ENCODE measurements around the gene MEGF6. TPM values are rescaled to one million over a fixed set of nuclear protein-coding genes. Genes with fewer than 3 reads are reported as not detected.
A peak's percentile ranks its signal among the peaks of the same experiment; 100 is the strongest.

MEGF6 gene
- polyA plus RNA-seq, 2 donors = 11.8 to 23.7 TPM

GRCh38 chr1:3536420-3537195 is 74.7 kb downstream of the MEGF6 start:
- Histone ChIP-seq H3K27me3 (ENCODE audit: control insufficient read depth in 1 of 2, insufficient read depth in 2 of 2, low read length in 2 of 2) (no peaks in the 10 kb centered on the region), H3K36me3 (ENCODE audit: control insufficient read depth in 2 of 2, insufficient read depth in 2 of 2, low read length in 1 of 2) (no peaks in the 10 kb centered on the region), H3K9me3 (ENCODE audit: control insufficient read depth in 2 of 2, insufficient read depth in 1 of 2, low read depth in 1 of 2, low read length in 1 of 2) (no peaks in the 10 kb centered on the region), H3K4me3 (ENCODE audit: low read depth in 1 of 2, low read length in 2 of 2) (no peak overlapping the region), H3K27ac (ENCODE audit: low read depth in 2 of 2, low read length in 1 of 2) (no peak overlapping the region), H3K4me1 (ENCODE audit: control insufficient read depth in 2 of 2, insufficient read depth in 2 of 2, low read length in 1 of 2) (peaks cover 2 to 23% of the 10 kb centered on the region in 2 donors)
- 81 to 85% methylated on average over 27 of the region's 27 CpGs for WGBS, 2 donors

DNA sequence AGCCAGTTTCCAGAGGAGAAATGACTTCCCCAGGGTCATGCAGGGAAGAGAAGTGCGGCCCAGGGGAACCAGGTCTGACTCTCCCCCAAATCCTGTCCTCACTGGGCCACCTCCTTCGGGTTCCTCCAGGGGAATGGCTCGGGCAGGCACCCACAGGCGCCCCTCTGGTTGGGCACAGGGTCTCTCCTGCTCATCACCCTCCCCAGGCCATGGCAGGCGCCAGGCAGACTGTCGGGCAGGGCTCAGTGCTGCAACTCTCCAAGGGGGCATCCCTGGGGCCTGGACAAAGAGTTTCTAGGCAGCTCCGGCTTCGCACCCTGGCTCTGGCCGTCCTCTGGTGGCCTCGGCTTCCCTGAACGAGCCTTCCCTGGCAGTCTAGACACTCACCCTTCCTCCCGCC is 75.6 kb downstream of the MEGF6 start:
- H3K36me3 ChIP-seq (ENCODE audit: control insufficient read depth in 2 of 2, insufficient read depth in 2 of 2, low read length in 1 of 2) = no peaks in the 10 kb centered on the region
- H3K27me3 ChIP-seq (ENCODE audit: control insufficient read depth in 1 of 2, insufficient read depth in 2 of 2, low read length in 2 of 2) = no peaks in the 10 kb centered on the region
- no peak overlapping the region for H3K4me3 ChIP-seq (ENCODE audit: low read depth in 1 of 2, low read length in 2 of 2)
- H3K4me1 ChIP-seq (ENCODE audit: control insufficient read depth in 2 of 2, insufficient read depth in 2 of 2, low read length in 1 of 2) = peaks cover 2 to 25% of the 10 kb centered on the region in 2 donors
- H3K9me3 ChIP-seq (ENCODE audit: control insufficient read depth in 2 of 2, insufficient read depth in 1 of 2, low read depth in 1 of 2, low read length in 1 of 2) = no peaks in the 10 kb centered on the region
- 86 to 92% methylated on average over 12 of the region's 12 CpGs for WGBS, 2 donors
- no peak overlapping the region for H3K27ac ChIP-seq (ENCODE audit: low read depth in 2 of 2, low read length in 1 of 2)

GRCh38 chr1:3534803-3535637 is 76.3 kb downstream of the MEGF6 start:
- H3K4me1 ChIP-seq (ENCODE audit: control insufficient read depth in 2 of 2, insufficient read depth in 2 of 2, low read length in 1 of 2) = peaks cover 4 to 23% of the 10 kb centered on the region in 2 donors
- no peak overlapping the region for H3K27ac ChIP-seq (ENCODE audit: low read depth in 2 of 2, low read length in 1 of 2)
- H3K36me3 ChIP-seq (ENCODE audit: control insufficient read depth in 2 of 2, insufficient read depth in 2 of 2, low read length in 1 of 2) = no peaks in the 10 kb centered on the region
- no peaks in the 10 kb centered on the region for H3K9me3 ChIP-seq (ENCODE audit: control insufficient read depth in 2 of 2, insufficient read depth in 1 of 2, low read depth in 1 of 2, low read length in 1 of 2)
- WGBS, 2 donors = 63 to 75% methylated on average over 17 of the region's 17 CpGs
- no peaks in the 10 kb centered on the region for H3K27me3 ChIP-seq (ENCODE audit: control insufficient read depth in 1 of 2, insufficient read depth in 2 of 2, low read length in 2 of 2)
- no peak overlapping the region for H3K4me3 ChIP-seq (ENCODE audit: low read depth in 1 of 2, low read length in 2 of 2)

GRCh38 chr1:3533067-3534048 is 78.0 kb downstream of the MEGF6 start:
- Histone ChIP-seq H3K36me3 (ENCODE audit: control insufficient read depth in 2 of 2, insufficient read depth in 2 of 2, low read length in 1 of 2) (no peaks in the 10 kb centered on the region), H3K4me1 (ENCODE audit: control insufficient read depth in 2 of 2, insufficient read depth in 2 of 2, low read length in 1 of 2) (peaks cover 8 to 33% of the 10 kb centered on the region in 2 donors), H3K9me3 (ENCODE audit: control insufficient read depth in 2 of 2, insufficient read depth in 1 of 2, low read depth in 1 of 2, low read length in 1 of 2) (no peaks in the 10 kb centered on the region), H3K27ac (ENCODE audit: low read depth in 2 of 2, low read length in 1 of 2) (peak overlapping the region; percentile 62 to 63), H3K4me3 (ENCODE audit: low read depth in 1 of 2, low read length in 2 of 2) (no peak overlapping the region), H3K27me3 (ENCODE audit: control insufficient read depth in 1 of 2, insufficient read depth in 2 of 2, low read length in 2 of 2) (no peaks in the 10 kb centered on the region)
- 63 to 69% methylated on average over 30 of the region's 30 CpGs for WGBS, 2 donors

DNA sequence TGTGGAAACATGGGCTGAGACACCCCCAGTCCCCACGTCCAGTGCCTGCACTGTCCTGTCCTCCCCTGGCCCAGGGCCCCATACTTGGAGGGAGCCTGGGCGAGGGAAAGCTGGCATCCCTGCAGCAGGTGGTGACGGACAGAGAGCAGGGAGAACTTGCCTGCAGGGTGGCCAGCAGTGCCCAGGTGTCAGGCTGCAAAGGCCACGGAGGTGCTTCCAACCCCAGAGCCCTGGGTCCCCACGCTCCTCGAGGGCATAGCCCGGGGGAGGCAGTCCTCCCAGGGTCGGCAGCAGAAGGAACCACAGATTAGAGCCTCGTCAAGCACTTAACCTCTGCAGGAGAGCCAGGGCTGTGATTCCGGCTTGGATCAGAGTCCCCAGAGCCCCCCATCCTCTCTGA is 79.4 kb downstream of the MEGF6 start:
- H3K4me3 ChIP-seq (ENCODE audit: low read depth in 1 of 2, low read length in 2 of 2) = no peak overlapping the region
- 45 to 55% methylated on average over 9 to 10 of the region's 10 CpGs for WGBS, 2 donors
- peak overlapping the region; percentile 62 to 63 for H3K27ac ChIP-seq (ENCODE audit: low read depth in 2 of 2, low read length in 1 of 2)

GRCh38 chr1:3530926-3531818 is 80.1 kb downstream of the MEGF6 start:
- Histone ChIP-seq H3K27me3 (ENCODE audit: control insufficient read depth in 1 of 2, insufficient read depth in 2 of 2, low read length in 2 of 2) (no peaks in the 10 kb centered on the region), H3K27ac (ENCODE audit: low read depth in 2 of 2, low read length in 1 of 2) (peak overlapping the region; percentile 80 to 90), H3K4me1 (ENCODE audit: control insufficient read depth in 2 of 2, insufficient read depth in 2 of 2, low read length in 1 of 2) (peaks cover 8 to 36% of the 10 kb centered on the region in 2 donors), H3K36me3 (ENCODE audit: control insufficient read depth in 2 of 2, insufficient read depth in 2 of 2, low read length in 1 of 2) (no peaks in the 10 kb centered on the region), H3K4me3 (ENCODE audit: low read depth in 1 of 2, low read length in 2 of 2) (peak overlapping the region; percentile 57 to 60), H3K9me3 (ENCODE audit: control insufficient read depth in 2 of 2, insufficient read depth in 1 of 2, low read depth in 1 of 2, low read length in 1 of 2) (no peaks in the 10 kb centered on the region)
- WGBS, 2 donors = 1% methylated on average over 78 to 96 of the region's 96 CpGs

More for the DNA sequence above, 79.4 kb downstream of the MEGF6 start:
- H3K4me1 ChIP-seq (ENCODE audit: control insufficient read depth in 2 of 2, insufficient read depth in 2 of 2, low read length in 1 of 2) = peaks cover 8 to 36% of the 10 kb centered on the region in 2 donors
- H3K27me3 ChIP-seq (ENCODE audit: control insufficient read depth in 1 of 2, insufficient read depth in 2 of 2, low read length in 2 of 2) = no peaks in the 10 kb centered on the region
- no peaks in the 10 kb centered on the region for H3K36me3 ChIP-seq (ENCODE audit: control insufficient read depth in 2 of 2, insufficient read depth in 2 of 2, low read length in 1 of 2)
- H3K9me3 ChIP-seq (ENCODE audit: control insufficient read depth in 2 of 2, insufficient read depth in 1 of 2, low read depth in 1 of 2, low read length in 1 of 2) = no peaks in the 10 kb centered on the region

GRCh38 chr1:3530086-3530925 is 81.0 kb downstream of the MEGF6 start:
- Histone ChIP-seq H3K9me3 (ENCODE audit: control insufficient read depth in 2 of 2, insufficient read depth in 1 of 2, low read depth in 1 of 2, low read length in 1 of 2) (no peaks in the 10 kb centered on the region), H3K27me3 (ENCODE audit: control insufficient read depth in 1 of 2, insufficient read depth in 2 of 2, low read length in 2 of 2) (no peaks in the 10 kb centered on the region), H3K4me1 (ENCODE audit: control insufficient read depth in 2 of 2, insufficient read depth in 2 of 2, low read length in 1 of 2) (peaks cover 6 to 36% of the 10 kb centered on the region in 2 donors), H3K27ac (ENCODE audit: low read depth in 2 of 2, low read length in 1 of 2) (peak overlapping the region; percentile 58 to 90), H3K4me3 (ENCODE audit: low read depth in 1 of 2, low read length in 2 of 2) (peak overlapping the region; percentile 57 to 60), H3K36me3 (ENCODE audit: control insufficient read depth in 2 of 2, insufficient read depth in 2 of 2, low read length in 1 of 2) (no peaks in the 10 kb centered on the region)
- 24 to 31% methylated on average over 32 of the region's 32 CpGs for WGBS, 2 donors

All from esophagus (tissue), 2 donors.